ENCODE measurements around the gene GNG2. TPM values are rescaled to one million over a fixed set of nuclear protein-coding genes. Genes with fewer than 3 reads are reported as not detected.

GNG2 gene
- total and polyA plus RNA-seq, 2 donors (not counting 1 experiment from before 2014, with no cell fraction given) = 21.1 to 21.5 TPM

- no peaks in the 10 kb centered on the region for H4K20me1 ChIP-seq (ENCODE audit: control insufficient read depth, extremely low read depth, insufficient read depth, low read length)
- no peak overlapping the region for H3K27ac ChIP-seq (ENCODE audit: insufficient read depth, low read length)
- peaks cover 5% of the 10 kb centered on the region for H3K79me2 ChIP-seq (ENCODE audit: control insufficient read depth, insufficient read depth, low read length)
- H3K36me3 ChIP-seq (ENCODE audit: control insufficient read depth, insufficient read depth, low read length) = peaks cover 37% of the 10 kb centered on the region
- no peaks in the 10 kb centered on the region for H3K4me1 ChIP-seq (ENCODE audit: control insufficient read depth, extremely low read depth, insufficient read depth, low read length)
- H3K4me2 ChIP-seq (ENCODE audit: extremely low read depth, insufficient read depth, low read length) = no peak overlapping the region
- H3K9ac ChIP-seq (ENCODE audit: insufficient read depth, low read length) = no peak overlapping the region
- no peak for DNase-seq (ENCODE audit: low read depth in 2 of 2)
- no peak overlapping the region for H2AFZ ChIP-seq (ENCODE audit: low read length)
- no peak for TF ChIP-seq EZH2 (IDR thresholded peaks at IDR 0.05; ENCODE audit: low read length, missing control alignments)
- no peak for TF ChIP-seq CTCF (conservative IDR thresholded peaks at IDR 0.05 in 1 of 2, IDR thresholded peaks at IDR 0.05 in 1 of 2; ENCODE audit: low read depth in 1 of 2, low read length in 2 of 2)
- H3K9me3 ChIP-seq (ENCODE audit: control insufficient read depth, insufficient read depth, low read depth, low read length) = no peaks in the 10 kb centered on the region
- H3K27me3 ChIP-seq (ENCODE audit: control insufficient read depth, insufficient read depth, low read length) = no peaks in the 10 kb centered on the region
- H3K4me3 ChIP-seq (replicated peaks in 1 of 4; ENCODE audit: control extremely low read depth in 1 of 4, insufficient read depth in 1 of 4, low read depth in 3 of 4, low read length in 4 of 4) = no peak overlapping the region
Measured at GRCh38 chr14:52007637-52008036, 147.2 kb downstream of the GNG2 start.

GRCh38 chr14:52008136-52008535, 147.7 kb downstream of the GNG2 start:
- H2AFZ ChIP-seq (ENCODE audit: low read length) = no peak overlapping the region
- H4K20me1 ChIP-seq (ENCODE audit: control insufficient read depth, extremely low read depth, insufficient read depth, low read length) = no peaks in the 10 kb centered on the region
- no peaks in the 10 kb centered on the region for H3K9me3 ChIP-seq (ENCODE audit: control insufficient read depth, insufficient read depth, low read depth, low read length)
- DNase-seq (ENCODE audit: low read depth in 2 of 2) = no peak
- H3K36me3 ChIP-seq (ENCODE audit: control insufficient read depth, insufficient read depth, low read length) = peaks cover 37% of the 10 kb centered on the region
- H3K79me2 ChIP-seq (ENCODE audit: control insufficient read depth, insufficient read depth, low read length) = peaks cover 5% of the 10 kb centered on the region
- no peak overlapping the region for H3K4me3 ChIP-seq (replicated peaks in 1 of 4; ENCODE audit: control extremely low read depth in 1 of 4, insufficient read depth in 1 of 4, low read depth in 3 of 4, low read length in 4 of 4)
- no peak overlapping the region for H3K4me2 ChIP-seq (ENCODE audit: extremely low read depth, insufficient read depth, low read length)
- no peak overlapping the region for H3K9ac ChIP-seq (ENCODE audit: insufficient read depth, low read length)
- TF ChIP-seq EZH2 (IDR thresholded peaks at IDR 0.05; ENCODE audit: low read length, missing control alignments) (no peak), CTCF (conservative IDR thresholded peaks at IDR 0.05 in 1 of 2, IDR thresholded peaks at IDR 0.05 in 1 of 2; ENCODE audit: low read depth in 1 of 2, low read length in 2 of 2) (no peak)
- no peak overlapping the region for H3K27ac ChIP-seq (ENCODE audit: insufficient read depth, low read length)
- H3K4me1 ChIP-seq (ENCODE audit: control insufficient read depth, extremely low read depth, insufficient read depth, low read length) = peaks cover under 1% of the 10 kb centered on the region
- H3K27me3 ChIP-seq (ENCODE audit: control insufficient read depth, insufficient read depth, low read length) = no peaks in the 10 kb centered on the region

- Histone ChIP-seq H2AFZ (ENCODE audit: low read length) (no peak overlapping the region), H3K9ac (ENCODE audit: insufficient read depth, low read length) (no peak overlapping the region), H3K4me3 (replicated peaks in 1 of 4; ENCODE audit: control extremely low read depth in 1 of 4, insufficient read depth in 1 of 4, low read depth in 3 of 4, low read length in 4 of 4) (no peak overlapping the region), H3K27me3 (ENCODE audit: control insufficient read depth, insufficient read depth, low read length) (no peaks in the 10 kb centered on the region), H3K36me3 (ENCODE audit: control insufficient read depth, insufficient read depth, low read length) (peaks cover 43% of the 10 kb centered on the region), H3K9me3 (ENCODE audit: control insufficient read depth, insufficient read depth, low read depth, low read length) (no peaks in the 10 kb centered on the region), H3K27ac (ENCODE audit: insufficient read depth, low read length) (no peak overlapping the region), H3K79me2 (ENCODE audit: control insufficient read depth, insufficient read depth, low read length) (peaks cover 5% of the 10 kb centered on the region), H3K4me2 (ENCODE audit: extremely low read depth, insufficient read depth, low read length) (no peak overlapping the region), H4K20me1 (ENCODE audit: control insufficient read depth, extremely low read depth, insufficient read depth, low read length) (no peaks in the 10 kb centered on the region), H3K4me1 (ENCODE audit: control insufficient read depth, extremely low read depth, insufficient read depth, low read length) (peaks cover 6% of the 10 kb centered on the region)
- no peak for TF ChIP-seq CTCF (conservative IDR thresholded peaks at IDR 0.05 in 1 of 2, IDR thresholded peaks at IDR 0.05 in 1 of 2; ENCODE audit: low read depth in 1 of 2, low read length in 2 of 2)
- TF ChIP-seq EZH2 (IDR thresholded peaks at IDR 0.05; ENCODE audit: low read length, missing control alignments) = no peak
- no peak for DNase-seq (ENCODE audit: low read depth in 2 of 2)
Measured at GRCh38 chr14:52010173-52010693, 149.8 kb downstream of the GNG2 start.
